Measurements from ENCODE around the gene TPCN2. TPM values are rescaled to one million over a fixed set of nuclear protein-coding genes. Genes with fewer than 3 reads are reported as not detected.

The TPCN2 gene
- total RNA-seq, 1 experiment from 2014 or later, result 15.2 TPM

GRCh38 chr11:69093106-69093505, 44.4 kb downstream of the TPCN2 start:
- no peaks in the 10 kb centered on the region for H3K9me3 ChIP-seq (ENCODE audit: control insufficient read depth in 1 of 2, insufficient read depth in 1 of 2, low read depth in 1 of 2, low read length in 2 of 2)
- CTCF ChIA-PET, result no interaction called here
- no peaks in the 10 kb centered on the region for H3K79me2 ChIP-seq (ENCODE audit: insufficient read depth, low read length)
- no peak for DNase-seq (ENCODE audit: low read depth, low spot score)
- H3K4me1 ChIP-seq (ENCODE audit: control insufficient read depth in 1 of 2, insufficient read depth in 2 of 2, low read length in 2 of 2), result peaks cover 21 to 24% of the 10 kb centered on the region in 2 experiments
- H3K9me2 ChIP-seq (ENCODE audit: insufficient read depth), result no peaks in the 10 kb centered on the region
- H3K27ac ChIP-seq (ENCODE audit: low read depth, low read length), result no peak overlapping the region
- TF ChIP-seq CBX3 (IDR thresholded peaks at IDR 0.05; ENCODE audit: low read depth) (no peak), TCF7L2 (IDR thresholded peaks at IDR 0.05; ENCODE audit: borderline replicate concordance, extremely low read depth, insufficient read depth, insufficient read length) (no peak), SP1 (IDR thresholded peaks at IDR 0.05; ENCODE audit: low read depth) (no peak), EZH2phosphoT487 (IDR thresholded peaks at IDR 0.05; ENCODE audit: borderline replicate concordance) (no peak), ELF1 (IDR thresholded peaks at IDR 0.05; ENCODE audit: borderline replicate concordance, low read depth) (no peak)
- no TSS peak for BruUV-seq (replicated peaks)
- no peak overlapping the region for H3K4me2 ChIP-seq (ENCODE audit: low read length)
- H3K9ac ChIP-seq (ENCODE audit: low read length), result no peak overlapping the region
- POLR2A ChIA-PET, result no interaction called here
- ATAC-seq, result no peak
- H2AFZ ChIP-seq (ENCODE audit: low read depth, low read length, poor library complexity, severe bottlenecking), result no peak overlapping the region
- H3K27me3 ChIP-seq (ENCODE audit: insufficient read depth, low read length), result no peaks in the 10 kb centered on the region
- H3K36me3 ChIP-seq (ENCODE audit: control insufficient read depth in 1 of 2, insufficient read depth in 2 of 2, low read length in 2 of 2), result peaks cover 4 to 7% of the 10 kb centered on the region in 2 experiments; a peak in 3 of 4 replicates
- intact Hi-C loops (cut with micrococcal nuclease), result no loop called here
- no peak overlapping the region for H3K4me3 ChIP-seq (replicated peaks in 1 of 2; ENCODE audit: low read depth in 1 of 2, low read length in 2 of 2)
- H4K20me1 ChIP-seq (ENCODE audit: insufficient read depth), result no peaks in the 10 kb centered on the region
- RAD21 ChIA-PET (ENCODE audit: low non-redundant PET in 1 of 2, low total read pairs in 2 of 2, uncharacterized antibody in 2 of 2, unreplicated experiment in 2 of 2), result no interaction called here

- ChIA-PET CTCF (no interaction called here), RAD21 (ENCODE audit: low non-redundant PET in 1 of 2, low total read pairs in 2 of 2, uncharacterized antibody in 2 of 2, unreplicated experiment in 2 of 2) (no interaction called here), POLR2A (no interaction called here)
- intact Hi-C loops (cut with micrococcal nuclease), result no loop called here
- no peak overlapping the region for H2AFZ ChIP-seq (ENCODE audit: low read depth, low read length, poor library complexity, severe bottlenecking)
- DNase-seq (ENCODE audit: low read depth, low spot score) (no peak), ATAC-seq (peak; percentile 39)
- no peaks in the 10 kb centered on the region for H3K9me2 ChIP-seq (ENCODE audit: insufficient read depth)
- H3K4me3 ChIP-seq (replicated peaks in 1 of 2; ENCODE audit: low read depth in 1 of 2, low read length in 2 of 2), result no peak overlapping the region
- H3K79me2 ChIP-seq (ENCODE audit: insufficient read depth, low read length), result no peaks in the 10 kb centered on the region
- H3K27me3 ChIP-seq (ENCODE audit: insufficient read depth, low read length), result no peaks in the 10 kb centered on the region
- no peak overlapping the region for H3K27ac ChIP-seq (ENCODE audit: low read depth, low read length)
- TF ChIP-seq ATF3 (IDR thresholded peaks at IDR 0.05), result no peak
- TF ChIP-seq EZH2phosphoT487 (IDR thresholded peaks at IDR 0.05; ENCODE audit: borderline replicate concordance), result no peak
- TF ChIP-seq CEBPB (IDR thresholded peaks at IDR 0.05; ENCODE audit: low read depth), result no peak
- no peak for TF ChIP-seq SRF (IDR thresholded peaks at IDR 0.05; ENCODE audit: low read depth)
- TF ChIP-seq ZBTB33 (IDR thresholded peaks at IDR 0.05; ENCODE audit: extremely low read depth, insufficient replicate concordance, low read length), result no peak
- TF ChIP-seq CBX3 (IDR thresholded peaks at IDR 0.05; ENCODE audit: low read depth), result no peak
- no peak for TF ChIP-seq CTCF (IDR thresholded peaks at IDR 0.05 in 2 of 3, conservative IDR thresholded peaks at IDR 0.05 in 1 of 3; ENCODE audit: borderline replicate concordance in 1 of 3, insufficient read depth in 1 of 3, low read depth in 2 of 3, low read length in 2 of 3)
- TF ChIP-seq POLR2AphosphoS5 (IDR thresholded peaks at IDR 0.05; ENCODE audit: low read depth, low read length), result no peak
- no peak for TF ChIP-seq YY1 (IDR thresholded peaks at IDR 0.05; ENCODE audit: extremely low read depth, insufficient replicate concordance, low read depth, low read length)
- no peak for TF ChIP-seq FOSL1 (IDR thresholded peaks at IDR 0.05; ENCODE audit: low read depth)
- peaks cover 0 to 7% of the 10 kb centered on the region in 2 experiments; a peak in 1 of 4 replicates for H3K36me3 ChIP-seq (ENCODE audit: control insufficient read depth in 1 of 2, insufficient read depth in 2 of 2, low read length in 2 of 2)
- H4K20me1 ChIP-seq (ENCODE audit: insufficient read depth), result no peaks in the 10 kb centered on the region
- BruUV-seq (replicated peaks), result no TSS peak
- no peak overlapping the region for H3K4me2 ChIP-seq (ENCODE audit: low read length)
- peaks cover 15% of the 10 kb centered on the region in 2 experiments for H3K4me1 ChIP-seq (ENCODE audit: control insufficient read depth in 1 of 2, insufficient read depth in 2 of 2, low read length in 2 of 2)
- no peak overlapping the region for H3K9ac ChIP-seq (ENCODE audit: low read length)
- no peaks in the 10 kb centered on the region for H3K9me3 ChIP-seq (ENCODE audit: control insufficient read depth in 1 of 2, insufficient read depth in 1 of 2, low read depth in 1 of 2, low read length in 2 of 2)
Observed at GRCh38 chr11:69094111-69094914, 45.6 kb downstream of the TPCN2 start.
